ENCODE results near the gene TET1.

DNA sequence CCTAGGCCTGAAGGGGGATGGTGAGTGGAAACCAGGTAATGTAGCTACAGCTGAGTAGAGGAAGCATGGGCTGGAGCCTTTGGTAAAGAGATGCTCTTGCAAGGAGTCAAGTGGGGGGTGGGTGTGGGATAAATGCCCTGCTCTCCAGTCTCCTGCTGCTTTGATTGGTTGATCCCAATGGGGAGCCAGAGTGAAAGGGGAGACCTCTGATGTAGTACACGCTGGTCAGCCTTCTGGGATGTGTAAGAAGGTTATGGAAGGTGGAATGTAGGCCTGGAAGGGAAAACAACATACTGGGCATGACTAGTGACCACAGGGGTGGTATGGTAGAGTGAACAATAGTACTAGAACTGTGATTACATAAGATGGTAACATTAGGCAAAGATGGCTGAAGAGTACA, 44.3 kb downstream of the TET1 start:
- TF ChIP-seq POLR2AphosphoS5 (IDR thresholded peaks at IDR 0.05), result no peak
- no peak for TF ChIP-seq EP300 (IDR thresholded peaks at IDR 0.05)
- TF ChIP-seq, protein P1, sequence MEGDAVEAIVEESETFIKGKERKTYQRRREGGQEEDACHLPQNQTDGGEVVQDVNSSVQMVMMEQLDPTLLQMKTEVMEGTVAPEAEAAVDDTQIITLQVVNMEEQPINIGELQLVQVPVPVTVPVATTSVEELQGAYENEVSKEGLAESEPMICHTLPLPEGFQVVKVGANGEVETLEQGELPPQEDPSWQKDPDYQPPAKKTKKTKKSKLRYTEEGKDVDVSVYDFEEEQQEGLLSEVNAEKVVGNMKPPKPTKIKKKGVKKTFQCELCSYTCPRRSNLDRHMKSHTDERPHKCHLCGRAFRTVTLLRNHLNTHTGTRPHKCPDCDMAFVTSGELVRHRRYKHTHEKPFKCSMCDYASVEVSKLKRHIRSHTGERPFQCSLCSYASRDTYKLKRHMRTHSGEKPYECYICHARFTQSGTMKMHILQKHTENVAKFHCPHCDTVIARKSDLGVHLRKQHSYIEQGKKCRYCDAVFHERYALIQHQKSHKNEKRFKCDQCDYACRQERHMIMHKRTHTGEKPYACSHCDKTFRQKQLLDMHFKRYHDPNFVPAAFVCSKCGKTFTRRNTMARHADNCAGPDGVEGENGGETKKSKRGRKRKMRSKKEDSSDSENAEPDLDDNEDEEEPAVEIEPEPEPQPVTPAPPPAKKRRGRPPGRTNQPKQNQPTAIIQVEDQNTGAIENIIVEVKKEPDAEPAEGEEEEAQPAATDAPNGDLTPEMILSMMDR (IDR thresholded peaks at IDR 0.05), result no peak
